Stomach smooth muscle (tissue), 2 donors: ENCODE measurements around the gene SRSF12.
A peak's percentile ranks its signal among the peaks of the same experiment; 100 is the strongest.

Source experiments
- H3K27ac ChIP-seq: one replicate; pipeline ENCODE4 v1.7.0; 2013; ENCODE audit warnings: mild to moderate bottlenecking, low read length, inconsistent platforms
- H3K27me3 ChIP-seq, 2 donors: one replicate each; pipeline ENCODE4 v1.7.0; 2013; ENCODE audit warnings: low read length in 2 of 2; ENCODE audit not compliant: insufficient read depth in 2 of 2, control insufficient read depth in 1 of 2
- H3K36me3 ChIP-seq, 2 donors: one replicate each; pipeline ENCODE4 v1.7.0; 2013; ENCODE audit warnings: low read length in 2 of 2; ENCODE audit not compliant: control insufficient read depth in 2 of 2, insufficient read depth in 2 of 2
- H3K4me1 ChIP-seq: one replicate; pipeline ENCODE4 v1.7.0; 2013; ENCODE audit warnings: low read length; ENCODE audit not compliant: control insufficient read depth, insufficient read depth
- H3K4me3 ChIP-seq, 2 donors: one replicate each; pipeline ENCODE4 v1.7.0; 2013; ENCODE audit warnings: low read length in 2 of 2
- H3K9ac ChIP-seq, 2 donors: one replicate each; pipeline ENCODE4 v1.7.0; 2013; ENCODE audit warnings: low read length in 2 of 2, mild to moderate bottlenecking in 1 of 2
- H3K9me3 ChIP-seq, 2 donors: one replicate each; pipeline ENCODE4 v1.7.0; 2013; ENCODE audit warnings: low read length in 2 of 2; ENCODE audit not compliant: control insufficient read depth in 2 of 2
- donor health status: healthy.
- donor health status: Pancreatic carcinoma.

SRSF12 gene

DNA sequence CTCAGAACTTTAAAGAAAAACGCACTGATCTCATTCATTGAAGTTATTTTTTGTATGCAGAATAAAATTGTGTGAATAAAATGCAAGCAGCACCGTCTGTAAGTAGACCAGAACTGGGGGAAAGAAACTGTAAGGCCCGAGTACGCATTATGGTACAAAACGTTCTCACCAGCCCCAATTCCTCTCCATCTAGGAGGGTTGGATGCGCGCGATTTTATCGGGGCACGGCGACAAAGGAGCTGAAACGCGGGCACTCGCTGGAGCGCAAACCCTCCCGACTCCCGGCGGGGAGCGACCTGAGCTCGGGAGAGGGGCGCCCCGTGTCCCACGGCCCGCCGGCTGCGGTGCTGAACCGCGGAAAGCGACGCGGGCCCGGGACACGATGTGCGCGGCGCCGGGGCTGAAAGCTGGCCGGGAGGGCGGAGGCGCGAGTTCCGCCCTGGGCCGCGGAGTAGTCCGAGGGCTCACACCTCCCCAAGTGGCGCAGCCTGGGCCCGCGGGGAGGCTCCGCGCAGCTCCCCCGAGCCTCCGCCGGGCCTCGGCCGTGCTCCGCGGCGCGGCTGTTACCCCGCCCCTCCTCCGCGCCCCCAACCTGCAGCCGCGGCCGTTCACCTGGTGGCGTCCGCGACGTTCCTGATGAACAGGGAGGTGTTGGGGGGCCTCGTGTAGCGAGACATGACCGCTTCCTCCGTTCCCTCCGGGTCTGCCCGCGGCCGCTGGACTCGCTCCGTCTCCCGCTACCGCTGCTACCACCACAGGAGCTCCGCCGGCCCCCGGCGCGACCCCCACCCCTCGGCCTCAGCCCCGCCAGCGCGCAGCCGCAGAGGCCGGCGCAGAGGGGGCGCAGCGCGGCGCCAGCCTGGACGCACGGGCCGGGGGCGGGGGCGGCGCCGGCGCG, at the start of gene SRSF12:
TSS of gene SRSF12 (minus strand) at position 861 of the 898 bp plus-strand sequence. CDS start at position 677, 184 bp downstream.
- Histone ChIP-seq H3K4me3 (peak within 1 kb of the TSS; percentile 47 to 79), H3K27me3 (no peaks in the 10 kb centered on the region), H3K9ac (peak within 1 kb of the TSS; percentile 37 to 52), H3K4me1 (peaks cover 16% of the 10 kb centered on the region), H3K27ac (peak within 1 kb of the TSS; percentile 37), H3K36me3 (no peaks in the 10 kb centered on the region), H3K9me3 (no peaks in the 10 kb centered on the region)

GRCh38 chr6:89162047-89162371, 44.1 kb upstream of the SRSF12 start:
- Histone ChIP-seq H3K9ac (peak overlapping the region; percentile 69 to 71), H3K4me1 (peaks cover 20% of the 10 kb centered on the region), H3K27me3 (no peaks in the 10 kb centered on the region), H3K4me3 (peak overlapping the region; percentile 34 to 61), H3K9me3 (no peaks in the 10 kb centered on the region), H3K27ac (peak overlapping the region; percentile 98), H3K36me3 (peaks cover 4 to 9% of the 10 kb centered on the region in 2 donors)

GRCh38 chr6:89161326-89162046, 43.6 kb upstream of the SRSF12 start:
- no peaks in the 10 kb centered on the region for H3K9me3 ChIP-seq
- H3K27me3 ChIP-seq: no peaks in the 10 kb centered on the region
- H3K36me3 ChIP-seq: peaks cover 4 to 9% of the 10 kb centered on the region in 2 donors
- peak overlapping the region; percentile 98 for H3K27ac ChIP-seq
- H3K4me3 ChIP-seq: peak overlapping the region in 1 of 2 donors; percentile 61
- H3K9ac ChIP-seq: peak overlapping the region; percentile 69 to 71
- H3K4me1 ChIP-seq: peaks cover 20% of the 10 kb centered on the region

- peaks cover 20% of the 10 kb centered on the region for H3K4me1 ChIP-seq
- H3K36me3 ChIP-seq: peaks cover 4 to 14% of the 10 kb centered on the region in 2 donors
- H3K4me3 ChIP-seq: no peak overlapping the region
- peak overlapping the region in 1 of 2 donors; percentile 61 for H3K9ac ChIP-seq
- H3K27ac ChIP-seq: peak overlapping the region; percentile 98
- H3K9me3 ChIP-seq: no peaks in the 10 kb centered on the region
- H3K27me3 ChIP-seq: no peaks in the 10 kb centered on the region
Observed at GRCh38 chr6:89160331-89161092, 42.6 kb upstream of the SRSF12 start.

DNA sequence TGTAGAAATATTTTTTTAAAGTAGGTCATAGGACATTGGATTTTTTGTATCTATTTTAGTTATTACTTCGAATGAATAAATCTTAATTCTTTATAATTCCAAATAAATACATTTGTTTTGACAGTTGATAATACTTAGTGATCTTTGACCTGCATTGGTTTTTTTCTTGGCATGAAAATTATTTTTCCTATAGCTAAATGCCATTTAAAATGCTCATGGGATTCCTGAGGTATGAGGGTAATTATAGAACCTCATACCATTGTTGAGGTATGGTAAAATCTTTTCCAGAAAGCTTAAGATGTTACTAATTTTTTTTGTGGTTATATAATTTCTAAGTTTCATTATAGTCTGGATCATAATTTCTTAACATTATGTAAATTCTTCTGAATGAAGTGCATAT, 36.3 kb upstream of the SRSF12 start:
- H3K27ac ChIP-seq: no peak overlapping the region
- H3K9ac ChIP-seq: no peak overlapping the region
- no peaks in the 10 kb centered on the region for H3K4me1 ChIP-seq
- no peaks in the 10 kb centered on the region for H3K9me3 ChIP-seq
- peaks cover 0 to 11% of the 10 kb centered on the region in 2 donors for H3K36me3 ChIP-seq
- H3K27me3 ChIP-seq: no peaks in the 10 kb centered on the region
- H3K4me3 ChIP-seq: no peak overlapping the region

DNA sequence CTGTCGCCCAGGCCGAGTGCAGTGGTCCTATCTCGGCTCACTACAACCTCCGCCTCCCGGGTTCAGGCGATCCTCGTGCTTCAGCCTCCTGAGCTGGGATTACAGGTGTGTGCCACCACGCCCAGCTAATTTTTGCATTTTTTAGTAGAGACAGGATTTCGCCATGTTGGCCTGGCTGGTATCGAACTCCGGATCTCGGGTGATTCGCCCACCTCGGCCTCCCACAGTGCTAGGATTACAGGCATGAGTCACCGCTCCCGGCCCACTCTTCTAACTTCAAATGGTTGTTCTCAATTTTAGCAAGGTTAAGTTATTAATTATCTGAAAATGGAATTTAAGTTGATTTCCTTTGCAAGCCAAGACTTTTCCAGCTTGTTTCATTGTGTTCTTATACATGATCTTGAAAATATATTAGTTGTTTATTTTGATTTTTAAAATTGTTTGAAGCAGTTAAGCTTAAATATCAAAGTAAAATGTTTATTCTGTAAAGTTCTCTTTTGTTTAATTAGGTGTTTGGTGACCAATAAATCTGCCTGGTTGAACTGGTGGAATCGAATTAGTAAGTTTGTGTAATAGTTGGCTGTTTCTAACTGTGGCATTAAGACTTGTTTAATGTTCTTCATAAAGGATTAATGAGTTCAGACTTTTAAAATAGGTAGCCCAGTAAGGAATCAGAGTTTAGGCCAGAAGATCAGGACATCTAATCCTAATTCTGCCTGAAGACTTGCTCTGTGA, 30.3 kb upstream of the SRSF12 start:
- H3K9ac ChIP-seq: no peak overlapping the region
- H3K4me3 ChIP-seq: peak overlapping the region; percentile 9 to 28
- no peaks in the 10 kb centered on the region for H3K9me3 ChIP-seq
- H3K27ac ChIP-seq: no peak overlapping the region
- H3K4me1 ChIP-seq: peaks cover 6% of the 10 kb centered on the region
- no peaks in the 10 kb centered on the region for H3K36me3 ChIP-seq
- H3K27me3 ChIP-seq: no peaks in the 10 kb centered on the region

GRCh38 chr6:89146718-89147700, 29.1 kb upstream of the SRSF12 start:
- Histone ChIP-seq H3K4me1 (peaks cover 6% of the 10 kb centered on the region), H3K27ac (peak overlapping the region; percentile 79), H3K4me3 (peak overlapping the region; percentile 85 to 96), H3K36me3 (no peaks in the 10 kb centered on the region), H3K9me3 (no peaks in the 10 kb centered on the region), H3K27me3 (no peaks in the 10 kb centered on the region), H3K9ac (peak overlapping the region; percentile 85 to 87)

DNA sequence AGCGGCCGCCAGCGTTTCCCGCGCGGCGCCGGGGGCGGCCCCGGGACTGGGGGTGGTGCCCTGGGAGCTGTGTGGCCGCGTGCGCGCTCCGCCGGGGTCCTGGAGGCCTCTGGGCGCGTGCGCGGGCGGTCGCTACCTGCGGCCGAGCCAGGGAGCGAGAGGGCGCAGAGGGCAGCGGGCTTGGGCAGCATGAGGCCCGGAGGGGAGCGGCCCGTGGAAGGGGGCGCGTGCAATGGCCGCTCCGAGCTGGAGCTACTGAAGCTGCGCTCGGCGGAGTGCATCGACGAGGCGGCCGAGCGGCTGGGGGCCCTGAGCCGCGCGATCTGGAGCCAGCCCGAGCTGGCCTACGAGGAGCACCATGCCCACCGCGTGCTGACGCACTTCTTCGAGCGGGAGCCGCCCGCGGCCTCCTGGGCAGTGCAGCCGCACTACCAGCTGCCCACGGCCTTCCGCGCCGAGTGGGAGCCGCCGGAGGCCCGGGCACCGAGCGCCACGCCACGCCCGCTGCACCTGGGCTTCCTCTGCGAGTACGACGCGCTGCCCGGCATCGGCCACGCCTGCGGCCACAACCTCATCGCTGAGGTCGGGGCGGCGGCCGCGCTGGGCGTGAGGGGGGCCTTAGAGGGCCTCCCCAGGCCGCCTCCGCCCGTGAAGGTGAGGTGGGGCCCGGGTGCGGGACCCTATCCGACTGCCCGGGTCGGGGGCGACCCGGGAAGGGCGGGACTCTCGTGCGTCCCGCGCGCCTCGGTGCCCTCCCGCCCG, 28.3 kb upstream of the SRSF12 start, which contains the start of gene PM20D2:
TSS of gene PM20D2 (plus strand) at position 100 of the 762 bp plus-strand sequence. CDS start at position 190, 90 bp downstream.
- H3K4me3 ChIP-seq: peak within 1 kb of the TSS; percentile 85 to 96
- no peaks in the 10 kb centered on the region for H3K9me3 ChIP-seq
- H3K27ac ChIP-seq: peak within 1 kb of the TSS; percentile 79
- H3K4me1 ChIP-seq: peaks cover 6% of the 10 kb centered on the region
- H3K27me3 ChIP-seq: no peaks in the 10 kb centered on the region
- H3K9ac ChIP-seq: peak within 1 kb of the TSS; percentile 85 to 87
- no peaks in the 10 kb centered on the region for H3K36me3 ChIP-seq
